DND-41 (cell line): ENCODE data around the gene SHH.

Experiments used
- EZH2 ChIP-seq: IDR thresholded peaks from 3 replicates; pipeline ENCODE4 v1.6.1; 2012; ENCODE audit warnings: borderline replicate concordance, low read depth, mild to moderate bottlenecking, moderate library complexity, low read length, inconsistent platforms; ENCODE audit not compliant: severe bottlenecking
- TF ChIP-seq, protein P1 (sequence below): IDR thresholded peaks from 2 replicates; pipeline ENCODE4 v1.5.1; 2012; ENCODE audit warnings: borderline replicate concordance, low read length, moderate library complexity, mild to moderate bottlenecking; ENCODE audit not compliant: poor library complexity, severe bottlenecking; ENCODE audit errors: extremely low read depth

DNA sequence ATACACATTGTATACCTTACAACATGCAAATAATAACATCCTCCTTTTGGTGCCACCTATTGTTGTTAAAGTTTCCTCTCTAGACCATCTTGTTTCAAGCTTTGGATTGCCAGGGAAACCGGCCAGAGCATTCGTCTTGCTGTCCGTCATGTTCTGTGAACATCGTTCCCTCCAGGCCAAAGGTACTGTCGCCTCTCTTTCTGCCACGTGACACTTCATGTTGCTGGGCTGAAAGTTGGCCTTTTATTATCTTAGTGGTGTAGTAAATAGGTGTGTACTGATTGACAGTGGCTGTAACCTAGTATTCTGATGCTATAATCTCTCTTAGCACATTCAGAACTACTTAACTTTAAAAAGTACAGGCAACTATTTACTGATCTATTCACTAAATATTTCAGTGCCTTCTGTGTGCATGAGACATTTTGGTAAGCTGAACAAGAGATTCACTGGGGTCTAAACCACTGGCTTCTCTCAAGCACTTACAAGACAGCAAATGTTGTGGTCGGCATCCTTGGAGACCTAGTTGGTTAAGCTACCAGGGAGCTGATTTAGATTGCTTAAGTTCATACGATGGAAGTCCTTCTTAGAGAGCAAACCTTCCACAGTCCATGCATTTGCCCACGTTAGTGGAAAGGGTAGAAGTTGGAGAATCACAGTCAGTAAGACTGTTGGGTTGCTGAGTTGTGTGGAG is 52.4 kb downstream of the SHH start:
- no peak for TF ChIP-seq EZH2
- TF ChIP-seq, protein P1, sequence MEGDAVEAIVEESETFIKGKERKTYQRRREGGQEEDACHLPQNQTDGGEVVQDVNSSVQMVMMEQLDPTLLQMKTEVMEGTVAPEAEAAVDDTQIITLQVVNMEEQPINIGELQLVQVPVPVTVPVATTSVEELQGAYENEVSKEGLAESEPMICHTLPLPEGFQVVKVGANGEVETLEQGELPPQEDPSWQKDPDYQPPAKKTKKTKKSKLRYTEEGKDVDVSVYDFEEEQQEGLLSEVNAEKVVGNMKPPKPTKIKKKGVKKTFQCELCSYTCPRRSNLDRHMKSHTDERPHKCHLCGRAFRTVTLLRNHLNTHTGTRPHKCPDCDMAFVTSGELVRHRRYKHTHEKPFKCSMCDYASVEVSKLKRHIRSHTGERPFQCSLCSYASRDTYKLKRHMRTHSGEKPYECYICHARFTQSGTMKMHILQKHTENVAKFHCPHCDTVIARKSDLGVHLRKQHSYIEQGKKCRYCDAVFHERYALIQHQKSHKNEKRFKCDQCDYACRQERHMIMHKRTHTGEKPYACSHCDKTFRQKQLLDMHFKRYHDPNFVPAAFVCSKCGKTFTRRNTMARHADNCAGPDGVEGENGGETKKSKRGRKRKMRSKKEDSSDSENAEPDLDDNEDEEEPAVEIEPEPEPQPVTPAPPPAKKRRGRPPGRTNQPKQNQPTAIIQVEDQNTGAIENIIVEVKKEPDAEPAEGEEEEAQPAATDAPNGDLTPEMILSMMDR = no peak
